Esophagus squamous epithelium (tissue), 4 donors: ENCODE data around the gene CNIH2.

Source experiments
- CTCF ChIP-seq, 6 experiments: fragments of 450-650 bp in 4 of 6; fragments of 200-600 bp in 2 of 6; sonication (generic) in 2 of 6; IDR thresholded peaks; one replicate each; pipeline ENCODE4 v1.5.1; 2016 to 2019; ENCODE audit warnings: antibody characterized with exemption in 6 of 6, mild to moderate bottlenecking in 4 of 6, moderate library complexity in 4 of 6
- POLR2A ChIP-seq, 4 donors: fragments of 450-650 bp; IDR thresholded peaks; one replicate each; pipeline ENCODE4 v1.6.1; 2017; ENCODE audit warnings: antibody characterized with exemption in 4 of 4, mild to moderate bottlenecking in 4 of 4, moderate library complexity in 3 of 4

- TF ChIP-seq CTCF (IDR thresholded peaks at IDR 0.05) (no peak), POLR2A (IDR thresholded peaks at IDR 0.05) (no peak)
Measured at GRCh38 chr11:66277471-66278362, at the start of gene CNIH2.
